ENCODE measurements around the gene ZBTB6.
"Not testable (repeated sequence)": the region's sequence is repeated elsewhere in the genome, so short reads cannot be mapped to it uniquely, and the experiment has no call there.

The ZBTB6 gene

GRCh38 chr9:122939601-122940000, 26.5 kb upstream of the ZBTB6 start:
- TF ChIP-seq GATA1 (IDR thresholded peaks at IDR 0.05; ENCODE audit: low read depth, low read length) (no peak), POLR2A (IDR thresholded peaks at IDR 0.05; ENCODE audit: low read length) (no peak)
- no peak for DNase-seq

GRCh38 chr9:122936883-122937282, 23.8 kb upstream of the ZBTB6 start:
- no peak for TF ChIP-seq POLR2A (IDR thresholded peaks at IDR 0.05; ENCODE audit: low read length)
- no peak for TF ChIP-seq GATA1 (IDR thresholded peaks at IDR 0.05; ENCODE audit: low read depth, low read length)
- DNase-seq, result no peak

- TF ChIP-seq GATA1 (IDR thresholded peaks at IDR 0.05; ENCODE audit: low read depth, low read length), result no peak
- TF ChIP-seq POLR2A (IDR thresholded peaks at IDR 0.05; ENCODE audit: low read length), result no peak
These were observed 23.3 kb upstream of the ZBTB6 start for GRCh38 chr9:122936464-122936863.

GRCh38 chr9:122931226-122932121, 18.4 kb upstream of the ZBTB6 start, which contains the start of gene ZBTB26:
Gene ZBTB26 (minus strand): TSS chr9:122931512. CDS start chr9:122919934, 11,578 bp downstream.
- DNase-seq, result peak; percentile 92
- peak; percentile 86 for TF ChIP-seq POLR2A (IDR thresholded peaks at IDR 0.05; ENCODE audit: low read length)
- TF ChIP-seq GATA1 (IDR thresholded peaks at IDR 0.05; ENCODE audit: low read depth, low read length), result no peak

More at GRCh38 chr9:122936464-122936863, 23.3 kb upstream of the ZBTB6 start:
- no peak for DNase-seq

- no peak for DNase-seq
- TF ChIP-seq GATA1 (IDR thresholded peaks at IDR 0.05; ENCODE audit: low read depth, low read length) (no peak), POLR2A (IDR thresholded peaks at IDR 0.05; ENCODE audit: low read length) (no peak)
These were observed 17.6 kb upstream of the ZBTB6 start for GRCh38 chr9:122930541-122931225.

GRCh38 chr9:122929796-122930354, 16.8 kb upstream of the ZBTB6 start:
- TF ChIP-seq POLR2A (IDR thresholded peaks at IDR 0.05; ENCODE audit: low read length) (no peak), GATA1 (IDR thresholded peaks at IDR 0.05; ENCODE audit: low read depth, low read length) (no peak)
- no peak for DNase-seq

GRCh38 chr9:122923947-122924346, 10.8 kb upstream of the ZBTB6 start:
- DNase-seq, result no peak
- no peak for TF ChIP-seq GATA1 (IDR thresholded peaks at IDR 0.05; ENCODE audit: low read depth, low read length)
- TF ChIP-seq POLR2A (IDR thresholded peaks at IDR 0.05; ENCODE audit: low read length), result no peak

GRCh38 chr9:122922713-122923112, 9.6 kb upstream of the ZBTB6 start:
- DNase-seq, result no peak
- TF ChIP-seq GATA1 (IDR thresholded peaks at IDR 0.05; ENCODE audit: low read depth, low read length) (no peak), POLR2A (IDR thresholded peaks at IDR 0.05; ENCODE audit: low read length) (no peak)

- DNase-seq, result no peak
- TF ChIP-seq GATA1 (IDR thresholded peaks at IDR 0.05; ENCODE audit: low read depth, low read length) (no peak), POLR2A (IDR thresholded peaks at IDR 0.05; ENCODE audit: low read length) (no peak)
These were observed 5.2 kb upstream of the ZBTB6 start for GRCh38 chr9:122918310-122918709.

GRCh38 chr9:122912671-122912963, 506 bp downstream of the ZBTB6 start:
- TF ChIP-seq GATA1 (IDR thresholded peaks at IDR 0.05; ENCODE audit: low read depth, low read length) (no peak), POLR2A (IDR thresholded peaks at IDR 0.05; ENCODE audit: low read length) (no peak)
- no peak for DNase-seq

GRCh38 chr9:122906122-122906521, 7.0 kb downstream of the ZBTB6 start:
- DNase-seq, result not testable (repeated sequence)

GRCh38 chr9:122904823-122905710, 8.1 kb downstream of the ZBTB6 start, which contains the start of gene RC3H2:
Gene RC3H2 (minus strand): TSS chr9:122905359. CDS start chr9:122897509, 7,850 bp downstream.
- TF ChIP-seq POLR2A (IDR thresholded peaks at IDR 0.05; ENCODE audit: low read length) (peak; percentile 98), GATA1 (IDR thresholded peaks at IDR 0.05; ENCODE audit: low read depth, low read length) (no peak)
- DNase-seq, result peak; percentile 99

- peak; percentile 62 to 73 for DNase-seq
- TF ChIP-seq POLR2A (IDR thresholded peaks at IDR 0.05; ENCODE audit: low read length), result no peak
These were observed 8.7 kb downstream of the ZBTB6 start for GRCh38 chr9:122904466-122904822.

GRCh38 chr9:122900791-122901190, 12.3 kb downstream of the ZBTB6 start:
- TF ChIP-seq POLR2A (IDR thresholded peaks at IDR 0.05; ENCODE audit: low read length) (no peak), GATA1 (IDR thresholded peaks at IDR 0.05; ENCODE audit: low read depth, low read length) (no peak)
- no peak for DNase-seq

All from erythroblast (primary cell).